Muscle of leg (tissue), 11 donors: ENCODE measurements around the gene PRCD. TPM values are rescaled to one million over a fixed set of nuclear protein-coding genes. Genes with fewer than 3 reads are reported as not detected.
A peak's percentile ranks its signal among the peaks of the same experiment; 100 is the strongest.

Source experiments
- DNase-seq: peaks from one replicate; pipeline ENCODE4 v3.0.0; 2013
- H3K27ac ChIP-seq: one replicate; pipeline ENCODE4 v1.5.1; 2013; ENCODE audit warnings: mild to moderate bottlenecking, low read length, control low read depth
- H3K27me3 ChIP-seq: one replicate; pipeline ENCODE4 v1.6.1; 2013; ENCODE audit warnings: low read length; ENCODE audit not compliant: control insufficient read depth, insufficient read depth
- H3K36me3 ChIP-seq: one replicate; pipeline ENCODE4 v1.6.1; 2013; ENCODE audit warnings: low read length; ENCODE audit not compliant: control insufficient read depth, insufficient read depth
- H3K4me1 ChIP-seq: one replicate; pipeline ENCODE4 v1.6.1; 2013; ENCODE audit warnings: low read length; ENCODE audit not compliant: control insufficient read depth, insufficient read depth
- H3K4me3 ChIP-seq: one replicate; pipeline ENCODE4 v1.5.1; 2013; ENCODE audit warnings: low read length, control low read depth
- H3K9me3 ChIP-seq: replicated peaks from 2 replicates; pipeline ENCODE4 v1.6.1; 2013; ENCODE audit warnings: low read depth, low read length; ENCODE audit not compliant: control insufficient read depth
- WGBS: methylation state at CpG from one replicate; pipeline ENCODE4 v1.1.5; 2013; ENCODE audit warnings: missing lambda C conversion rate; ENCODE audit not compliant: insufficient coverage; 5-methylcytosine and 5-hydroxymethylcytosine counted together
- polyA plus RNA-seq, 8 donors: library from polyadenylated mRNA; unstranded; fragments of 120-200 nt; gene quantifications; one replicate each; pipeline versions ENCODE4 v1.2.1 to v1.2.3, GENCODE V29; 2013; ENCODE audit warnings: inconsistent platforms in 1 of 8, low replicate concordance in 1 of 8; ENCODE audit not compliant: insufficient read length in 8 of 8, insufficient read depth in 1 of 8
- total RNA-seq: library from RNA; stranded (reverse); fragments of 120-200 nt; gene quantifications from one replicate; pipeline ENCODE4 v1.2.4, GENCODE V29; 2013

Gene PRCD
- total and polyA plus RNA-seq, 9 donors, result 2.2 to 6.5 (median 3.9) TPM

- Histone ChIP-seq H3K27me3 (peaks cover 18% of the 10 kb centered on the region), H3K36me3 (no peaks in the 10 kb centered on the region), H3K4me3 (no peak overlapping the region), H3K27ac (no peak overlapping the region), H3K9me3 (no peaks in the 10 kb centered on the region), H3K4me1 (peaks cover 89% of the 10 kb centered on the region)
- DNase-seq, result no peak
- WGBS, result 58% methylated on average over 4 of the region's 10 CpGs
These were observed 2.1 kb downstream of the PRCD start for GRCh38 chr17:76541739-76542454.

- no peak overlapping the region for H3K4me3 ChIP-seq
- H3K27ac ChIP-seq, result no peak overlapping the region
- 83% methylated on average over 10 of the region's 10 CpGs for WGBS
- H3K4me1 ChIP-seq, result peaks cover 92% of the 10 kb centered on the region
- H3K36me3 ChIP-seq, result no peaks in the 10 kb centered on the region
- H3K9me3 ChIP-seq, result no peaks in the 10 kb centered on the region
- peaks cover 14% of the 10 kb centered on the region for H3K27me3 ChIP-seq
- no peak for DNase-seq
These were observed 2.7 kb downstream of the PRCD start for GRCh38 chr17:76542566-76542971.

DNA sequence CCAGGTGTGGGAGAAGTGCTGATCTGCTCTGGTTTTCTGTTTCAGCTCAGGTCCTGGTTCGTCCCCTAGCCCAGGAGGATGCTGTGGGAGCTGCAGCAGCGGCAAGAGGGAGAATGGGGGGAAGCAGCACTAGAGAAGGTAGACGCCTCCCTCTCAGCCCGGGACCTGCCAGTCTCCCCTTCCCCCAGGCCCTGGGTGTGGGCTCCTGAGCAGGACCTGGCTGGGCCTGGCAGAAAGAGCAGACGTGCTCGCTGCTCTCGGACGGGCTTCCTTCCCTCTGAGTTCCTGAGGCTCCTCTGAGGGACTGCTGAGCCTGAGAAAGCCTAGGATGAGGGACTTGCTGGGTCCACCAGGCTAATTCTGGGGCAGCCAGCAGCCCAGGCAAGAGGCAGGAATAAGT, 3.1 kb downstream of the PRCD start:
- DNase-seq, result no peak
- peaks cover 92% of the 10 kb centered on the region for H3K4me1 ChIP-seq
- no peak overlapping the region for H3K4me3 ChIP-seq
- WGBS, result 42% methylated on average over 5 of the region's 8 CpGs
- peaks cover 14% of the 10 kb centered on the region for H3K27me3 ChIP-seq
- peak overlapping the region; percentile 52 for H3K27ac ChIP-seq
- H3K9me3 ChIP-seq, result no peaks in the 10 kb centered on the region
- H3K36me3 ChIP-seq, result no peaks in the 10 kb centered on the region

GRCh38 chr17:76543482-76543825, 3.6 kb downstream of the PRCD start:
- Histone ChIP-seq H3K4me1 (peaks cover 88% of the 10 kb centered on the region), H3K27ac (peak overlapping the region; percentile 52), H3K4me3 (no peak overlapping the region)

DNA sequence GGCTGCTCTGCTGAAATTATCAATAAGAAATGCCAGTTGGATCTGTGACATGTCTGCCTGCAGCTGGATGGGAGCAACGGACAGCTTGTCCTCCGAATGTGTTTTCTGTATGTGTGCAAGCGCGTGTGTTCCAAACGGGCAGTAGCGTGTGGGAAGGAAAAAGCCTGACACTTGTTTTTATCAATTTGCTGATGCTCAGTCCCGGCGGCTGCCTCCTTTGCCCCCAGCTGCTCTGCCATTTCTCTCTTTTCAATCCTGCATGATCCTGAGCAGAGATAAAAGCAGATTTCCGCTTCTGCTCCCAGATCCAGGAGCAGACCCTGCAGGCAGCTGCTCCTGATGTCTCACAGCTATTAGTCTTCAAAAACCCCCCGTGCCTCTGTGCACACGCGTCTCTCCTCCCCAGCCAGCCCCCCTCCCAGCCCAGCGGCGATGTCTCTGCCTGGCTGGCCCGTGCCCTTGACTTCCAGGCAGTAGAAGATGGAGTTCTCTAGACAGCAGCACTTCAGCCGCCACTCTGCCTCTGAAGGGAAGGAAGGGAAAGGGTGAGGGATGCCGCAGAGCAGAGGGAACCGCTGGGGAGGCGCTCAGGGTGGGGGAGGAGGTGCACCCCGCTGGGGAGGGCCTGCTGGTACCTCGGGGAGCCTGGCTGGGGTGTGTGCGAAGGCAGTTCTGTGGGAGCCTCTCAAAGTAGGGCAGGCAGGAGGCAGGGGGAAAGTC, 4.1 kb downstream of the PRCD start:
- Histone ChIP-seq H3K4me3 (no peak overlapping the region), H3K27ac (peak overlapping the region; percentile 52), H3K4me1 (peaks cover 83% of the 10 kb centered on the region), H3K36me3 (no peaks in the 10 kb centered on the region), H3K9me3 (no peaks in the 10 kb centered on the region), H3K27me3 (peaks cover 6% of the 10 kb centered on the region)
- 8% methylated on average over 9 of the region's 22 CpGs for WGBS
- DNase-seq, result no peak

More at GRCh38 chr17:76543482-76543825, 3.6 kb downstream of the PRCD start:
- 43% methylated on average over 4 of the region's 6 CpGs for WGBS
- no peak for DNase-seq
- Histone ChIP-seq H3K9me3 (no peaks in the 10 kb centered on the region), H3K36me3 (no peaks in the 10 kb centered on the region), H3K27me3 (peaks cover 11% of the 10 kb centered on the region)

DNA sequence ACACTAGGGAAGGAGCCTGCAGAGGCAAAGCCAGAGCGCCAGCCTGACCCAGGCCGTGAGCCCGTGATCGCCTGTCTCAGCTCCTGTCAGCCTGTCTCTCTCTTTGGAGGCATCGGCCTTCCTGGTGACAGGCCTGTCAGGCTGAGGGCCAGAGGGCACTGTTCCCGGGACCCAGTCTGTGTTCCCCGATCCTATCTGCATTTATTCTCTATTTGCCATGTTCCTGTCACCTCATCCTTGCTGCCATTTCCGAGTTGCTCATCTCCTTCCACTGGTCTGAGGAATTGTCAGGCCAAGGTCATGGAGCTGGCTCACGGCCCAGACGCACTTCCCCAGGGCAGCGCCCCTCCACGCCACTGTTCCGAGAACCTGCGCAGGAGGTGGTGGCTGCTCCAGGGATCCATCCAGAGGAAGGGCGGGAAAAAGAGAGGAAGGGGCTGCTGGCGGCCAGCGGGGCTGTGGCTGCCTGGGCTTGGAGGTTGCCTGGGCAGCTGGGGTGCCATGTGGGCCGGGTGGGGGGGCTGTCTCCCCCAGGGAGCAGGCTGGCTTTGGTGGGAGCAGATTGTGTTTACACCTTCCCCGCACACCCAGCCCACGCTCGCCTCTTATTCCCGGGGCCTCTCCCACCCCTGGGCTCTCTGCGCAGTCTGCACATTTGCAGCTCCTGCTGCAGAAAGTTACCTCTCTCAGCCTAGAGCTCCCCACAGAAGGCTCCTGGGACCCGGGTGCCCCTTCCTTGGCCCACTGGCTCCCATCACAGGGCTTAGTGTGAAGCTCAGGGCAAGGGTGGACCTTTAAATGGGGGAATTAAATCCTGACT, 4.9 kb downstream of the PRCD start:
- Histone ChIP-seq H3K9me3 (no peaks in the 10 kb centered on the region), H3K36me3 (no peaks in the 10 kb centered on the region), H3K27me3 (peaks cover 2% of the 10 kb centered on the region), H3K4me3 (no peak overlapping the region), H3K4me1 (peaks cover 75% of the 10 kb centered on the region), H3K27ac (peak overlapping the region; percentile 52)
- no peak for DNase-seq
- 33% methylated on average over 15 of the region's 24 CpGs for WGBS

DNA sequence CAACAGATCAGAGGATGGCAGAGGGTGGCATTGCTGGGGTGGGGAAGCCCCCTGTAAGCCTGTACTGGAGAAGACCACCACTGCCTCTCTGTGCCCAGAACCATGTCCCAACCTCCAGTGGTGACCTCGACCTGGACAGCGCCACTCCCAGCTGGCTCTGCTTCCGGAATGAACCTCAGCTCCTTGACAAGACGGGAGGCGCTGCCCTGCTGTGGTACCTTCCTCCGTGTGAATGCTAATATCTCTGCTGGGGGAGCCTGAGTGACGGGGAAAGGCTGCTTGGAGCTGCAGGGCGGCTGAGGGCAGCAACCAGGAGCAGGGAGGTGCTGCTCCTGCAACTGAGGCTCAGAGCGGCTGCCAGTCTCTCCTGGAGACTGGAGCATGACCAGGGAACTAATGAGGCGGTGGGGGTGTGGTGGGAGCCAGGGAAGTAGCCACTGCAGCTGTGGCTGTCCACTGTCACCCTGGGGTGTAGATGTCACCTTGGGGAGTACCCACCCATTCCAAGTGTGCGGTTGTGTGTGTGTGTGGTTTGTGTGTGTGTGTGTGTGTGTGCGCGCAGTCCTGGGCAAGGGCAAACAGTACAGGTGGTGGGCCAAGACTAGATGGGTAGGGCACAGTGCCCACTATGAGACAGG, 6.2 kb downstream of the PRCD start:
- Histone ChIP-seq H3K27me3 (no peaks in the 10 kb centered on the region), H3K4me1 (peaks cover 64% of the 10 kb centered on the region), H3K36me3 (no peaks in the 10 kb centered on the region), H3K4me3 (no peak overlapping the region), H3K9me3 (no peaks in the 10 kb centered on the region), H3K27ac (no peak overlapping the region)
- WGBS, result 72% methylated on average over 10 of the region's 13 CpGs
- no peak for DNase-seq

DNA sequence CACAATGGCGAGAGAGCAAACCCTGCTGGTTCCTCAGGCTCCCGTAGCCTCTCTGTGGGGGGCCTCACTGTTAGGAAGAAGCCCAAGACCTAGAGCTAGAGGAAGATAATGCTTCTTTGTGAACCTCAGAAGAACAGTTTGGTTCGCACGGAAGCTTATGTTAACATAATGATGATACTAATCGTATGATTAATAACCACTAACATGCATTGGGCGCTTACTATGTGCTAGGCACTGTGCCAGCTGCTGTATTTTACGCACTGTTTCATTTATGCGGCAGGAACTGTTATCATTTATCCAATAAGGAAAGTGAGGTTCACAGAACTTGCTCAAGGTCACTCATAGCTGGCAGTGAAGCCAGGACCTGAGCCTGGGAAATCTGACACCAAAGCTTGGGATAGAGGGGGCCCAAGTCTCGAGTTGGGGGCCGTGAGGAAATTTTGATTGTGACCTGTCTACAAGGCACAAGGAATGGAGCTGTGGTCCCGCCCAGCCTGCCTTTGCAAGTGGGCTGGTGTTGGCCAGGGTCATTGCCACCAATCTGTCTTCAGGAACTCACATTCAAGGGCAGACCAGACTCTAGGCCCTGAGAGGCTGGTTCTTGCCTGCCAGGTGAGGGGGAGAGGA, 6.8 kb downstream of the PRCD start:
- no peak for DNase-seq
- Histone ChIP-seq H3K27ac (no peak overlapping the region), H3K9me3 (no peaks in the 10 kb centered on the region), H3K4me3 (no peak overlapping the region), H3K36me3 (no peaks in the 10 kb centered on the region), H3K27me3 (no peaks in the 10 kb centered on the region), H3K4me1 (peaks cover 58% of the 10 kb centered on the region)
- 42% methylated on average over 7 of the region's 11 CpGs for WGBS

- no peak overlapping the region for H3K4me3 ChIP-seq
- 28% methylated on average over 3 of the region's 3 CpGs for WGBS
- peak; percentile 87 for DNase-seq
- H3K4me1 ChIP-seq, result peaks cover 52% of the 10 kb centered on the region
- no peaks in the 10 kb centered on the region for H3K9me3 ChIP-seq
- H3K36me3 ChIP-seq, result no peaks in the 10 kb centered on the region
- H3K27ac ChIP-seq, result no peak overlapping the region
- no peaks in the 10 kb centered on the region for H3K27me3 ChIP-seq
These were observed 7.4 kb downstream of the PRCD start for GRCh38 chr17:76547183-76547641.
